ENCODE data around the gene SNX15. TPM values are rescaled to one million over a fixed set of nuclear protein-coding genes. Genes with fewer than 3 reads are reported as not detected.

Gene SNX15
- total RNA-seq, 4 donors from 2014 or later, result 16.9 to 33.3 (median 25.9) TPM

DNA sequence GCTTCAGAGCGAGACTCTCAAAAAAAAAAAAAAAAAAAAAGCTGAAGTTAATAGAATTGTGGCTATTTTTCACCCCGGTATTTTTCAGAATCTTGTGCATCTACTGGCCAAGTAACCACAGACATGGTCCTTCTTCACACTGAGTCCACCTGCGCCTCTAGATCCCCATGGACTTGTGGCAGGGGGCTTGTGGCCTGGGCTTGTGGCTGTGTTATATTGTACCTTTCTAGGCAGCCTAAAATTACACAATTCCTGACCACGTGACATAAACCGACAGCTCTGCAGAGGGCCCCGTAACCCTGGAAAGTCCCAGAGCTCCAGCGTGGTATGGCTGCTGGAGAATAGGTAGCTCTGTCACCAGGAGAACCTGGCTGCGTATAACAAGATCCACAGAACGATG lies 42.0 kb downstream of the SNX15 start:
- TF ChIP-seq, protein P1, sequence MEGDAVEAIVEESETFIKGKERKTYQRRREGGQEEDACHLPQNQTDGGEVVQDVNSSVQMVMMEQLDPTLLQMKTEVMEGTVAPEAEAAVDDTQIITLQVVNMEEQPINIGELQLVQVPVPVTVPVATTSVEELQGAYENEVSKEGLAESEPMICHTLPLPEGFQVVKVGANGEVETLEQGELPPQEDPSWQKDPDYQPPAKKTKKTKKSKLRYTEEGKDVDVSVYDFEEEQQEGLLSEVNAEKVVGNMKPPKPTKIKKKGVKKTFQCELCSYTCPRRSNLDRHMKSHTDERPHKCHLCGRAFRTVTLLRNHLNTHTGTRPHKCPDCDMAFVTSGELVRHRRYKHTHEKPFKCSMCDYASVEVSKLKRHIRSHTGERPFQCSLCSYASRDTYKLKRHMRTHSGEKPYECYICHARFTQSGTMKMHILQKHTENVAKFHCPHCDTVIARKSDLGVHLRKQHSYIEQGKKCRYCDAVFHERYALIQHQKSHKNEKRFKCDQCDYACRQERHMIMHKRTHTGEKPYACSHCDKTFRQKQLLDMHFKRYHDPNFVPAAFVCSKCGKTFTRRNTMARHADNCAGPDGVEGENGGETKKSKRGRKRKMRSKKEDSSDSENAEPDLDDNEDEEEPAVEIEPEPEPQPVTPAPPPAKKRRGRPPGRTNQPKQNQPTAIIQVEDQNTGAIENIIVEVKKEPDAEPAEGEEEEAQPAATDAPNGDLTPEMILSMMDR (IDR thresholded peaks at IDR 0.05 in 4 of 5, conservative IDR thresholded peaks at IDR 0.05 in 1 of 5), result no peak
- no peak for TF ChIP-seq POLR2A (IDR thresholded peaks at IDR 0.05)
- H3K4me3 ChIP-seq, result no peak overlapping the region

DNA sequence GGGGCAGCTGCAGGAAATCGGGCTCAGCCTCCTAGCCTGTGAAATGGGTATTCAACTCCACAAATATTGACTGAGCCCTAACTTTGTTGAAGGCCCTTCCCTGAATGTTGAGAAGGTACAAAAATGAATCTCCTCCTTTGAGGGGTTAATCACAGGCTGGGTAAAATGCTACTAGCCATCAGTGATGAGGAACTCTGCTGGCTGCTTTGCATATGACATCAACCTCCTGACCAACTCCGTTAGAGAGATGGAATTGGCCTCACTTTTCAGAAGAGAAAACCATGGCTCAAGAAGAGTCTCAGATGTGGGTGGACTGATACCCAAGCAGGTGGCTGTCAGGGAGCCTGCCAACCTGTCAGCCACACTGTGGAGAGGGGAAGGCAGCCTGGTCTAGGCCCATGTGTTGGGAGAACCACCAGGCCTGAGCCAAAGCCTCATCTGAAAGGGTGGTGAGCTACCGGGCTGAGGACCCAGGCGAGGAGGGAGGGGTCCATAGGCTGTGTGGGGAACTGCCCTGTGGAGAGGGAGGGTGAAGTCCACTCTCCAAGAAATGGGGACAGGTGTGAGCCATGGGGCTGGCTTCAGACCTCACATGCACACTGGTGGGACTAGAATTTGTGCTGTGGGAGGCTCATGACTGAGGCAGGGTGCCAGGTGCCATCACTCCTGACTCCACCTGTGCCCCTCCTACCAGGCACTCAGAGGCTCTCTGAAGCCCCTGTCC lies 44.8 kb downstream of the SNX15 start:
- TF ChIP-seq, protein P1 (IDR thresholded peaks at IDR 0.05 in 4 of 5, conservative IDR thresholded peaks at IDR 0.05 in 1 of 5), result no peak
- TF ChIP-seq POLR2A (IDR thresholded peaks at IDR 0.05), result no peak

More for the DNA sequence above, 42.0 kb downstream of the SNX15 start:
- no peaks in the 10 kb centered on the region for H3K4me1 ChIP-seq
- ATAC-seq (no peak), DNase-seq (no peak)
- no peaks in the 10 kb centered on the region for H3K27me3 ChIP-seq
- intact Hi-C loops (cut with DNase I; ENCODE audit: low total_unique reads) (no loop called here), in situ Hi-C loops (cut with MboI; ENCODE audit: low sequenced_read_pairs in 4 of 4) (no loop called here)
- H3K36me3 ChIP-seq, result no peaks in the 10 kb centered on the region
- no peak overlapping the region for H3K27ac ChIP-seq
- H3K9me3 ChIP-seq, result no peaks in the 10 kb centered on the region

DNA sequence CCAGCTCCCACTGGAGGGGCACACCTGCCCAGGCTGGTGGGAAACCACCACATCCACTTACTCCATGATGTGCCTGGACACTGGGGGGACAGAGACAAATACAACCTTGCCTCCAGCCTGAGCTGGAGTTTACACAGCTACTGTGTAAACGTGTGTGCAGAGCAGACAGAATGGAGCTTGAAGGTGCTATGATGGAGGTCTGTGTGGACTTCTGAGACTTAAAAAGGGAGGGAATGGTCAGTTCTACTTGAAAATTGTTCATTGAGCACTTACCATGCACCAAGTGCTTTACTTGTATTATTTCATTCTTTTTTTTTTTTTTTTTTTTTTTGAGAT lies 45.4 kb downstream of the SNX15 start:
- no peaks in the 10 kb centered on the region for H3K4me1 ChIP-seq
- no peak for TF ChIP-seq POLR2A (IDR thresholded peaks at IDR 0.05)
- no peaks in the 10 kb centered on the region for H3K9me3 ChIP-seq
- DNase-seq (no peak), ATAC-seq (no peak)
- H3K4me3 ChIP-seq, result no peak overlapping the region
- no peak overlapping the region for H3K27ac ChIP-seq
- H3K36me3 ChIP-seq, result no peaks in the 10 kb centered on the region
- in situ Hi-C loops (cut with MboI; ENCODE audit: low sequenced_read_pairs in 4 of 4) (no loop called here), intact Hi-C loops (cut with DNase I; ENCODE audit: low total_unique reads) (no loop called here)
- no peaks in the 10 kb centered on the region for H3K27me3 ChIP-seq

More for the DNA sequence above, 44.8 kb downstream of the SNX15 start:
- Histone ChIP-seq H3K27ac (no peak overlapping the region), H3K9me3 (no peaks in the 10 kb centered on the region), H3K36me3 (no peaks in the 10 kb centered on the region), H3K27me3 (no peaks in the 10 kb centered on the region), H3K4me3 (no peak overlapping the region), H3K4me1 (no peaks in the 10 kb centered on the region)
- intact Hi-C loops (cut with DNase I; ENCODE audit: low total_unique reads), result no loop called here
- ATAC-seq, result no peak
- in situ Hi-C loops (cut with MboI; ENCODE audit: low sequenced_read_pairs in 4 of 4), result no loop called here
- no peak for DNase-seq

DNA sequence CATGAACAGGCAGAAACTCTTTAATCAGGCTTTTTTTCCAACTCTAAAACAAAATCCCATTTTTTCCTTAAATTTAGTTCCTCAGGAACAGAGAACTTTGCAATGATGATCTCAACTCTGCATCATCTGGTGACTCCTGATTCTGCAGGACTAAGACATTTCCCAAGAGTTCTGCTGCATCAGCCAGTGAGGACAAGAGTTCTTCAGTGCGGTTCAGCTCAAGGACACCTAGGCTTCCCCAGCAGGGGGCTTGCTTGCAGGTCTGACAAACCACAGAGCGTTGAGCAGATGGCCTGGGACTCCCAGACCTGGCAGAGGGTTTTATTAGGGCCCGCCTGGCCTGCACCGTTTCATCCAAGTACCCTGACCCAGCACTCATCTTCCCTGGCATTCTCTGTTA lies 50.2 kb downstream of the SNX15 start:
- intact Hi-C loops (cut with DNase I; ENCODE audit: low total_unique reads) (no loop called here), in situ Hi-C loops (cut with MboI; ENCODE audit: low sequenced_read_pairs in 4 of 4) (no loop called here)
- no peak for TF ChIP-seq POLR2A (IDR thresholded peaks at IDR 0.05)
- TF ChIP-seq, protein P1 (IDR thresholded peaks at IDR 0.05 in 4 of 5, conservative IDR thresholded peaks at IDR 0.05 in 1 of 5), result no peak
- H3K4me3 ChIP-seq, result no peak overlapping the region
- no peaks in the 10 kb centered on the region for H3K9me3 ChIP-seq
- ATAC-seq (no peak), DNase-seq (no peak)
- no peaks in the 10 kb centered on the region for H3K27me3 ChIP-seq
- H3K36me3 ChIP-seq, result no peaks in the 10 kb centered on the region
- H3K4me1 ChIP-seq, result no peaks in the 10 kb centered on the region
- H3K27ac ChIP-seq, result no peak overlapping the region

DNA sequence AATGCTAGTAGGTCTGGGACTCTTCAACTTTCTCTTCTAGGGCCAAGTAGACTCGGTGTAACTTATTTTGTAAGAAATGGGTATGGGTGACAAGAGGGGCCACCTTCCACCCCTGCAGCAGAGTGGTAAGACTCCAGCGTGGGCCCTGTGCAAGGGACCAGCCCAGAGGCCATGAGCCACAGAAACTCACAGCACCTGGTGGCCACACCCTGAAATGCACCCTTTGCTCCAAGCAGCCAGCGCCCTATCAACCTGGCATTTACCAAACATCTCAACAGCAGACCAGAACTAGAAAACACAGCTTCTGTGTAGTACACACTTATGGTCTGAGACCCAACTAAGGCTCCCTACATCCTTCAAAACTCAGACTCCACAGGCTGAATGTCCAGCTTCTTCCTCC lies 50.9 kb downstream of the SNX15 start:
- H3K9me3 ChIP-seq, result no peaks in the 10 kb centered on the region
- H3K4me1 ChIP-seq, result peaks cover 0 to 2% of the 10 kb centered on the region in 2 donors
- no peak for TF ChIP-seq POLR2A (IDR thresholded peaks at IDR 0.05)
- TF ChIP-seq, protein P1 (IDR thresholded peaks at IDR 0.05 in 4 of 5, conservative IDR thresholded peaks at IDR 0.05 in 1 of 5), result peak in 4 of 5 experiments; percentile 26 to 50 (median 38)
- H3K27ac ChIP-seq, result no peak overlapping the region
- intact Hi-C loops (cut with DNase I; ENCODE audit: low total_unique reads) (no loop called here), in situ Hi-C loops (cut with MboI; ENCODE audit: low sequenced_read_pairs in 4 of 4) (no loop called here)
- ATAC-seq (peak in 1 of 2 donors; percentile 62), DNase-seq (no peak)
- H3K36me3 ChIP-seq, result no peaks in the 10 kb centered on the region
- H3K4me3 ChIP-seq, result no peak overlapping the region
- no peaks in the 10 kb centered on the region for H3K27me3 ChIP-seq

Measured in gastrocnemius medialis (tissue), 4 donors.